Measurements from ENCODE around the gene CHI3L1.

The CHI3L1 gene

DNA sequence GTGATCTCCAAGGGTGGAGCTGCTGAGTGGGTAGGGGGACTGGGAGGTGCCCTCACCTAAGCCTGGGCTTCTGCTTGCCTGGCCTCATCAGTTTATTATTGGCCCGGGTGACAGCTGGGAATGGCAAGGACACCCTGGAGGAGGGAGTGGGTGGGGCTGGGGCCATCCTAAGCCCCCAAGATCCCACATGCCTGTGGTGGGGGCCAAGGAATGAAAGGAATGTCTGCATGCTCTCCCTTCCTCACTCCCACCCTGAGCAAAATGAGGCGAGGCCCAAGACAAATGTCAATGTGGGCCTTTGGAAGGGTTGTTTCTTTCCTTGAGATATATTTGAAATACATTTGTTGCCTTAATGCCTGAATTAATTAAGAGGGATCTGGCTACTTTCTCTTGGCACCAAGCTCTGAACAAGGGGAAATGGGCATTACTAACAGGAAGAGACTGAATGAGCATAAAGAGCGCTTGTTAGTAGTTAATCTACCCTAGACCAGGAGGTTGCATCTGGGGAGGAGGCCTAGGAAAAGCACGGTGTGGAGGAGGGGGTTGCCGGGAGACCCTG lies 19.7 kb upstream of the CHI3L1 start:
- H3K4me2 ChIP-seq (ENCODE audit: insufficient read depth, low read length), result no peak overlapping the region
- H3K27ac ChIP-seq (ENCODE audit: low read length), result no peak overlapping the region
- H2AFZ ChIP-seq (ENCODE audit: low read depth, low read length), result no peak overlapping the region
- no peaks in the 10 kb centered on the region for H3K9me3 ChIP-seq (ENCODE audit: insufficient read depth, low read length, severe bottlenecking)
- DNase-seq, result no peak
- H3K4me3 ChIP-seq (ENCODE audit: low read depth in 1 of 2, low read length in 2 of 2), result no peak overlapping the region
- TF ChIP-seq EZH2 (IDR thresholded peaks at IDR 0.05; ENCODE audit: borderline replicate concordance, low read depth, low read length, severe bottlenecking) (no peak), CTCF (IDR thresholded peaks at IDR 0.05; ENCODE audit: borderline replicate concordance, extremely low read depth, low read length, poor library complexity, severe bottlenecking) (no peak)
- no peaks in the 10 kb centered on the region for H3K79me2 ChIP-seq (ENCODE audit: insufficient read depth, low read length)
- H3K9ac ChIP-seq (ENCODE audit: low read depth, low read length), result no peak overlapping the region
- no peaks in the 10 kb centered on the region for H4K20me1 ChIP-seq (ENCODE audit: insufficient read depth, low read length)
- no peaks in the 10 kb centered on the region for H3K36me3 ChIP-seq (ENCODE audit: insufficient read depth, low read length)
- ATAC-seq (ENCODE audit: insufficient read depth, low read depth), result no peak
- no peaks in the 10 kb centered on the region for H3K4me1 ChIP-seq (ENCODE audit: insufficient read depth, low read length)
- H3K27me3 ChIP-seq (ENCODE audit: insufficient read depth, low read length, poor library complexity), result peaks cover 12% of the 10 kb centered on the region

DNA sequence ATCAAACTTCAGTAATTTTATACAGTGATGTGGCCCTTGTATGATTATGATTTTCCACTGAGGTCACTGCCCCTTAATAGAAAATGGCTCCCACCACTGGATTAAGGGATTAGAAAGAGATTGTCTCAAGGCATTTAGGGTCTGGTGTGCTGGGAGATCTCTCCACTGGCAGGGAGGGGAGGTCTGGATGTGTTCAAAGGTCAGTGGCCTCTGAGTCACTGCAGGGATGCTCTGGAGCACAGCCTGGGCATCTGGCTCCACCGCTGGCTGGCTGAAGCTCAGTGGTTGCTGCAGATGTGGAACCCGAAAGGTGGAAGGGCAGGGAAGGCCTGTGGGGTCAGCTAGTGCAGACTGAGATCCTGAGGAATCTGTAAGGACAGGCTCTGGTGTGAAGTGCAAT lies 18.3 kb upstream of the CHI3L1 start:
- H4K20me1 ChIP-seq (ENCODE audit: insufficient read depth, low read length), result no peaks in the 10 kb centered on the region
- TF ChIP-seq EZH2 (IDR thresholded peaks at IDR 0.05; ENCODE audit: borderline replicate concordance, low read depth, low read length, severe bottlenecking) (no peak), CTCF (IDR thresholded peaks at IDR 0.05; ENCODE audit: borderline replicate concordance, extremely low read depth, low read length, poor library complexity, severe bottlenecking) (no peak)
- no peaks in the 10 kb centered on the region for H3K79me2 ChIP-seq (ENCODE audit: insufficient read depth, low read length)
- H3K9me3 ChIP-seq (ENCODE audit: insufficient read depth, low read length, severe bottlenecking), result no peaks in the 10 kb centered on the region
- H3K4me2 ChIP-seq (ENCODE audit: insufficient read depth, low read length), result no peak overlapping the region
- no peaks in the 10 kb centered on the region for H3K36me3 ChIP-seq (ENCODE audit: insufficient read depth, low read length)
- H3K9ac ChIP-seq (ENCODE audit: low read depth, low read length), result no peak overlapping the region
- DNase-seq, result no peak
- no peaks in the 10 kb centered on the region for H3K4me1 ChIP-seq (ENCODE audit: insufficient read depth, low read length)
- ATAC-seq (ENCODE audit: insufficient read depth, low read depth), result no peak
- H3K4me3 ChIP-seq (ENCODE audit: low read depth in 1 of 2, low read length in 2 of 2), result no peak overlapping the region
- H3K27ac ChIP-seq (ENCODE audit: low read length), result no peak overlapping the region
- peaks cover 15% of the 10 kb centered on the region for H3K27me3 ChIP-seq (ENCODE audit: insufficient read depth, low read length, poor library complexity)
- no peak overlapping the region for H2AFZ ChIP-seq (ENCODE audit: low read depth, low read length)

- no peak overlapping the region for H3K4me2 ChIP-seq (ENCODE audit: insufficient read depth, low read length)
- TF ChIP-seq CTCF (IDR thresholded peaks at IDR 0.05; ENCODE audit: borderline replicate concordance, extremely low read depth, low read length, poor library complexity, severe bottlenecking) (no peak), EZH2 (IDR thresholded peaks at IDR 0.05; ENCODE audit: borderline replicate concordance, low read depth, low read length, severe bottlenecking) (no peak)
- no peak for DNase-seq
- H3K79me2 ChIP-seq (ENCODE audit: insufficient read depth, low read length), result no peaks in the 10 kb centered on the region
- H3K27me3 ChIP-seq (ENCODE audit: insufficient read depth, low read length, poor library complexity), result peaks cover 18% of the 10 kb centered on the region
- ATAC-seq (ENCODE audit: insufficient read depth, low read depth), result no peak
- H3K9me3 ChIP-seq (ENCODE audit: insufficient read depth, low read length, severe bottlenecking), result no peaks in the 10 kb centered on the region
- no peak overlapping the region for H3K4me3 ChIP-seq (ENCODE audit: low read depth in 1 of 2, low read length in 2 of 2)
- H3K9ac ChIP-seq (ENCODE audit: low read depth, low read length), result no peak overlapping the region
- no peaks in the 10 kb centered on the region for H4K20me1 ChIP-seq (ENCODE audit: insufficient read depth, low read length)
- no peak overlapping the region for H3K27ac ChIP-seq (ENCODE audit: low read length)
- no peak overlapping the region for H2AFZ ChIP-seq (ENCODE audit: low read depth, low read length)
- H3K36me3 ChIP-seq (ENCODE audit: insufficient read depth, low read length), result no peaks in the 10 kb centered on the region
- no peaks in the 10 kb centered on the region for H3K4me1 ChIP-seq (ENCODE audit: insufficient read depth, low read length)
Measured at GRCh38 chr1:203202431-203203245, 16.1 kb upstream of the CHI3L1 start.

All from DND-41 (cell line).